ENCODE measurements around the gene RNF141.

Gene RNF141

GRCh38 chr11:10564030-10564429, 23.0 kb upstream of the RNF141 start:
- DNase-seq = no peak

- no peak for DNase-seq
Observed at GRCh38 chr11:10561947-10562346, 21.0 kb upstream of the RNF141 start.

- DNase-seq = no peak
Observed at GRCh38 chr11:10561043-10561818, 20.2 kb upstream of the RNF141 start.

GRCh38 chr11:10558288-10558687, 17.3 kb upstream of the RNF141 start:
- DNase-seq = no peak

DNA sequence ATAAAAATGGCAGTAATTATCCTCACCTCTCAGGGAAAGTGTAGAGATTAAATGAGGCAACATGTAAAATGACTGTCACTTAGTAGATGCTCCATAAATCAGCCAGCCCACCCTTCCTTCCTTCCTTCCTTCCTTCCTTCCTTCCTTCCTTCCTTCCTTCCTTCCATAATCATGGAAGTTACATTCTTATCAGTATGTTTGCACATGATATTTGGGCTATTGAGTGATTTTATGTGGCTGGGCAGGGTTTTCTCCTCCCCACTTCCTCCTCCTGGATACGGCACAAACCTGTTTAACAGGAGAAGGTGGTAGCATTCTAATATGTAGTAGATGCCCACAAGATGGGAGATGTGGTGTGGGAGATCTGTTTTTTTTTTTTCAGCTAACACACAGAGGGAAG, 15.6 kb upstream of the RNF141 start:
- DNase-seq = no peak

DNA sequence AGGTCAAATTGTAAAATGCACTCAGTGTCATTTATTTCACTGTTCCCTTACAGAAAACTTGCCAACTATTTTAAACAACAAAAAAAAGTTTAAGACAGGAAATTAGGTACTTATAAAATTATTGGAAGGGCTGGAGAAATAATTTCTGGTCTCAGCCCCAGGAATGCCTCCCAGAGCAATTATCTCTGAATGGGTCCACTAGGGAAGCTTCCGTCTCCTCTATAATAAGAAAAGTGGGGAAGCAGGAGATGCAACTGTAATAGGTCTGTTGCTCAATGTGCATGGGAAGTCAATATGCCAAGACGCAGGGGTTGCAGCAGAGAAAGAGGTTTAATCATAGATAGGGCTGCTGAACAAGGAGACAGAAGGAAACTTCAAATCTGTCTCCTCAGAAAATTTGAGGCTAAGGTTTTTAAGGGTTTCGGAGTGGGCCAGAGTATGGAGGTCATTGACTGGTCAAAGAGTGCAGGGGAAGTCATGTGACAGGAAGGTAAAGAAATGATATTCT, 10.9 kb upstream of the RNF141 start:
- no peak for DNase-seq

GRCh38 chr11:10551290-10551592, 10.3 kb upstream of the RNF141 start:
- no peak for DNase-seq

- no peak for DNase-seq
Observed at GRCh38 chr11:10550503-10551289, 9.7 kb upstream of the RNF141 start.

- DNase-seq = no peak
Observed at GRCh38 chr11:10544491-10545465, 3.8 kb upstream of the RNF141 start.

- no peak for DNase-seq
Observed at GRCh38 chr11:10543782-10544181, 2.8 kb upstream of the RNF141 start.

DNA sequence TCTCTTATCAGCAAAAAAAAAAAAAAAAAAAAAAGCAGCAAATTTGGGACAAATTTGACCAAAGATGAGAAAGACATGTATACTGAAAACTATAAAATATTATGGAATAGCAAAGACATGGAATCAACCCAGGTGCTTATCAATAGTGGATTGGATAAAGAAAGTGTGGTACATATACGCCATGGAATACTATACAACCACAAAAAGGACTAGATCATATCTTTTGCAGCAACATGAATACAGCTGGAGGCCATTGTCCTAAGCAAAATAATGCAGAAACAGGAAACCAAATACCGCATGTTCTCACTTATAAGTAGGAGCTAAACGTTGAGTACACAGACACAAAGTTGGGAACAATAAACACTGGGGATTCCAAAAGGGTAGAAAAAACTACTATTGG, 1.8 kb upstream of the RNF141 start:
- DNase-seq = no peak

GRCh38 chr11:10541561-10541930, 559 bp upstream of the RNF141 start:
- DNase-seq = no peak

GRCh38 chr11:10540546-10540914, 457 bp downstream of the RNF141 start:
- no peak for DNase-seq

DNA sequence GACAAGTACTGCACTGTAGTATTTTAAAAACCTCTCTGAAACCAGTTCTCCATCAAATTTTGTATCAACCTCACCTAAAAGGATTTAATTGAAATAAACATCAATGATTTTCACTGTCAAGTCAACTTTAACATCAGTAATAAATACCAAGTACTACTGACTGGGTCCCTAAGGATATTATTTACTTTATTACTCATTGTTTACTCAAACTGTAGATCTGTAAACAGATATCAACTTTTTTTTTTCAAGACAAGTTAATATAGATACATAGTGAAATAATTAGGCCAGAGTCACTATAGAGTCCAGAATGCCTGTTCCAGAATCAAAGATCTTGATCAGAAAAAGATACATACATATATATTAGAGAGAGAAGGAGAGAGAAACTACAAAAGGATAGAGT, 1.6 kb downstream of the RNF141 start:
- DNase-seq = no peak

DNA sequence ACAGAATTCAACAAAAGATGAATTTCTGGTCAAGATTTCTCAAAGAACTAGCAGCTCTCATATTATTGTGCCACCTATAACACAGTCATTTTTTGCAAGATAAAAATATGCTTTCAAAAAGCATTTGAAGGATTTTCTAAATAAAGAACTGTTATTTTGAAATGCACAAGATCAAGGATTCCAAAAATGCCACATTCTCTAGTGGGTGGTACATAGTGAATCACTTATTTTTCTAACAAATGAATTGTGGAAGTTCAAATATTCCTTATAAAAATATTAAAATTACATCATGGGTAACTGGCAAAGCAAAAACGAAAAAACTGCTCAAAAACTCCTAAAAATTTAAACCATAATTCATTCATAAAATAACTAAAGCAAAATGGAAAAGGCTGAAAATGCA, 2.1 kb downstream of the RNF141 start:
- no peak for DNase-seq

- no peak for DNase-seq
Observed at GRCh38 chr11:10537600-10537999, 3.4 kb downstream of the RNF141 start.

GRCh38 chr11:10534316-10534715, 6.7 kb downstream of the RNF141 start:
- DNase-seq = no peak

DNA sequence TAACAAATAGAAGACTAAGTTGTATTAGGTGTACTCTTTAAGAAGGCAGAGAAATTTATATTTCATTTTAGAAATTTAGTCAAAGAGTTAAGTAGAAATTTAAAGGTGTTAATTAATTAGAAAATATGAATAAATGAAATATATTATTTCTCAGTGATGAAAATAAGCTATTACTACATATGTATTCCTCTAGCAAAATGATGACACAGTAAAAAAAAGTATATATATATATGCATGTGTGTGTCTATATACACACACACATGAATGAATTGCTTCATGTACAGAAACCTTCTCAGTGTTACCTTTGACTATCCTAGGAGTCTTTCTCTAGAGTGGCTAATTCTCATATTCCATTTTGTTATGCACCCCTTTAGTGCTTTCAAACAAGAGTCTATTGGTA, 7.7 kb downstream of the RNF141 start:
- no peak for DNase-seq

DNA sequence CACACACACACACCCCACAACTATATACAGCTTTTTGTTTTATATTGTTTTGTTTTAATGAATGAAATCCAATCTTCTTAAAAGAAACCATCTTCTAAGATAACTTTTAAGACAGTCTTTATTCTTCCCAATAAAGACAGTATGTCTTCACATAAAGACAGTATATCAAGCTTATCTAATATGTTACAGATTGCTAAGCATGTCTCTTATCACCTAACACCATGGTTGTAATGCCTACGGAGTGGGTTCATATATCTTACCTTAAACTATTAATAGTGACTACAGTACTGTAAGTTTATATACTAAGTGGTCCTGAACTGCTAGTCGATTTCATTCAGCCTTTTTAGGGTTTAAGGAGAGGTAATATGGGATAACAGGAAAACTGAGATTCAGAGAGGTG, 8.5 kb downstream of the RNF141 start:
- DNase-seq = no peak

DNA sequence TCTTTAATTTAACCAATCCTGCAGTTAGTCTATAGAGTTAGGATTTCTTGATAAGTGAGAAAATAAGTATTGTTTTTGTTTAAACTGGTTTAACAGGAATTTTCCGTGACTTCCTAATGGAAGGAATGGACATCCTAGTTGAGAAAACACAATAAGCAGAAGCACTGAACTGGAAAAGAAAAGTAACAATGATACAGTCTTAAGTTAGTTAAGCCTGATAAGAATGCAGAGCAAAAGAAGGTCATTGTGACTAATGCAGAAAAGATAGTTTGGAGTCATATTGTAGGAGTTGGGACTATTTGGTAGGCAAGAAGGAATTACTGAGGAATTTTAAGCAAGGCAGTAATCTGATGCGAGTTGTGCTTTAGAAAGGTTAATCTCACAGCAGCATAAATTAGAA, 11.7 kb downstream of the RNF141 start:
- DNase-seq = no peak

DNA sequence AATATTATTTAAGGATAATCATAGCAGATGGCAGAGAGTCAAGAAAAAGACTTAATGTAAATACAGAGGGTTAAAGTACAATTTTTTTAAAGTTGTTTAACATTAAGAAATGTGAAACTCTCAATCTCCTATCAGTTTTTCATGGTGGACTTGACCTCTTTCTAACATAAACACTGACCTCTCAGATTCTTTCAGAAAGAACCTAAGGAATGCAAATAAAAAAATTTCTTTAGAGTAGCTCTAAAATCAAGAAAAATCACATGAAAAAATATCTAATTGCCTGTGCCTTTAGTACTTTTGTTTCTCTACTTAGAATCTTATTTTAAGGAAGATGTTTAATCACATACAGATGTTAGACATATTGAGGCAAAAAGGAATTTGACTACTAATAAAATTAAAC, 12.9 kb downstream of the RNF141 start:
- DNase-seq = no peak

- no peak for DNase-seq
Observed at GRCh38 chr11:10526974-10527918, 13.7 kb downstream of the RNF141 start.
